H9 (cell line): ENCODE results near the gene NEB. TPM values are rescaled to one million over a fixed set of nuclear protein-coding genes. Genes with fewer than 3 reads are reported as not detected.

ENCODE experiments used
- DNase-seq: peaks from one replicate; pipeline ENCODE4 v3.0.0-alpha.2; 2017
- H2AFZ ChIP-seq: one replicate; pipeline ENCODE4 v1.6.1; 2013; ENCODE audit warnings: mild to moderate bottlenecking, low read length, control low read depth, moderate library complexity
- H2AK5ac ChIP-seq: 2 replicates; pipeline ENCODE4 v1.6.1; 2013; ENCODE audit warnings: low read length, control low read depth, mixed read lengths; ENCODE audit not compliant: insufficient read length
- H2BK120ac ChIP-seq: one replicate; pipeline ENCODE4 v1.6.1; 2013; ENCODE audit warnings: low read depth, mild to moderate bottlenecking, low read length, control low read depth, inconsistent platforms; ENCODE audit not compliant: poor library complexity, severe bottlenecking
- H2BK12ac ChIP-seq: 2 replicates; pipeline ENCODE4 v1.6.1; 2013; ENCODE audit warnings: low read length, control low read depth, mixed read lengths, low read depth; ENCODE audit not compliant: insufficient read length
- H2BK15ac ChIP-seq: 2 replicates; pipeline ENCODE4 v1.6.1; 2013; ENCODE audit warnings: low read depth, low read length, control low read depth
- H2BK20ac ChIP-seq: one replicate; pipeline ENCODE4 v1.6.1; 2013; ENCODE audit warnings: low read depth, mild to moderate bottlenecking, low read length, control low read depth, inconsistent platforms; ENCODE audit not compliant: poor library complexity, severe bottlenecking
- H2BK5ac ChIP-seq: 2 replicates; pipeline ENCODE4 v1.6.1; 2013; ENCODE audit warnings: low read length, control low read depth, mixed read lengths; ENCODE audit not compliant: insufficient read length
- H3K14ac ChIP-seq: 2 replicates; pipeline ENCODE4 v1.6.1; 2013; ENCODE audit warnings: low read length, control low read depth; ENCODE audit not compliant: insufficient read depth
- H3K18ac ChIP-seq: 2 replicates; pipeline ENCODE4 v1.6.1; 2013; ENCODE audit warnings: low read depth, mild to moderate bottlenecking, mixed read lengths, low read length, control low read depth; ENCODE audit not compliant: insufficient read length
- H3K23ac ChIP-seq: 2 replicates; pipeline ENCODE4 v1.6.1; 2013; ENCODE audit warnings: low read length, control low read depth, mixed read lengths, low read depth; ENCODE audit not compliant: insufficient read length
- H3K23me2 ChIP-seq: 2 replicates; pipeline ENCODE4 v1.6.1; 2013; ENCODE audit warnings: low read depth, mild to moderate bottlenecking, mixed read lengths, low read length, control low read depth; ENCODE audit not compliant: insufficient read length, poor library complexity, severe bottlenecking
- H3K27ac ChIP-seq: 2 replicates; pipeline ENCODE4 v1.5.1; 2013; ENCODE audit warnings: low read length, control low read depth, mixed read lengths, low read depth; ENCODE audit not compliant: insufficient read length
- H3K27me3 ChIP-seq: 2 replicates; pipeline ENCODE4 v1.6.1; 2013; ENCODE audit warnings: low read length, control low read depth, inconsistent platforms; ENCODE audit not compliant: insufficient read depth
- H3K4ac ChIP-seq: 2 replicates; pipeline ENCODE4 v1.6.1; 2013; ENCODE audit warnings: low read depth, mild to moderate bottlenecking, control low read depth, inconsistent platforms, low read length, moderate library complexity
- H3K4me1 ChIP-seq: 2 replicates; pipeline ENCODE4 v1.6.1; 2013; ENCODE audit warnings: low read length, control low read depth, inconsistent platforms; ENCODE audit not compliant: insufficient read depth
- H3K4me2 ChIP-seq: 2 replicates; pipeline ENCODE4 v1.6.1; 2013; ENCODE audit warnings: low read length, control low read depth, mixed read lengths; ENCODE audit not compliant: insufficient read length, insufficient read depth
- H3K56ac ChIP-seq: 2 replicates; pipeline ENCODE4 v1.6.1; 2013; ENCODE audit warnings: low read depth, mild to moderate bottlenecking, mixed read lengths, low read length, control low read depth; ENCODE audit not compliant: insufficient read length
- H3K79me1 ChIP-seq: 2 replicates; pipeline ENCODE4 v1.6.1; 2013; ENCODE audit warnings: low read depth, mild to moderate bottlenecking, moderate library complexity, low read length, control low read depth, inconsistent platforms; ENCODE audit not compliant: insufficient read depth, poor library complexity, severe bottlenecking
- H3K79me2 ChIP-seq: 2 replicates; pipeline ENCODE4 v1.6.1; 2013; ENCODE audit warnings: low read length, control low read depth, inconsistent platforms; ENCODE audit not compliant: insufficient read depth
- H3K9ac ChIP-seq: 2 replicates; pipeline ENCODE4 v1.6.1; 2013; ENCODE audit warnings: low read length, control low read depth, mixed read lengths; ENCODE audit not compliant: insufficient read length; ENCODE audit errors: extremely low read depth
- H3K9me3 ChIP-seq: one replicate; pipeline ENCODE4 v1.6.1; 2013; ENCODE audit warnings: low read depth, low read length, inconsistent platforms; ENCODE audit not compliant: control insufficient read depth
- H3T11ph ChIP-seq: one replicate; pipeline ENCODE4 v1.6.1; 2013; ENCODE audit warnings: mild to moderate bottlenecking, low read length, control low read depth, inconsistent platforms
- H4K20me1 ChIP-seq: one replicate; pipeline ENCODE4 v1.6.1; 2013; ENCODE audit not compliant: control insufficient read depth, insufficient read length, insufficient read depth
- H4K5ac ChIP-seq: 2 replicates; pipeline ENCODE4 v1.6.1; 2013; ENCODE audit warnings: low read depth, mild to moderate bottlenecking, mixed read lengths, low read length, control low read depth; ENCODE audit not compliant: insufficient read length
- H4K8ac ChIP-seq: replicated peaks from 2 replicates; pipeline ENCODE4 v1.6.1; 2013; ENCODE audit warnings: low read length, control low read depth, mixed read lengths, low read depth; ENCODE audit not compliant: insufficient read length
- H4K91ac ChIP-seq: 2 replicates; pipeline ENCODE4 v1.6.1; 2013; ENCODE audit warnings: low read depth, mild to moderate bottlenecking, moderate library complexity, mixed read lengths, low read length, control low read depth; ENCODE audit not compliant: insufficient read length
- H3K27ac Mint-ChIP-seq, 3 experiments: 2 replicates in 2 of 3; 3 replicates in 1 of 3; pipeline ENCODE4 v1.8.0; 2020 to 2021; ENCODE audit warnings: mixed read lengths in 3 of 3, mild to moderate bottlenecking in 1 of 3, moderate library complexity in 1 of 3
- H3K27me3 Mint-ChIP-seq: 2 replicates; pipeline ENCODE4 v1.8.0; 2021; ENCODE audit warnings: low read depth, mild to moderate bottlenecking, moderate library complexity, mixed read lengths
- H3K36me3 Mint-ChIP-seq, 3 experiments: 2 replicates in 2 of 3; 3 replicates in 1 of 3; pipeline ENCODE4 v1.8.0; 2020 to 2021; ENCODE audit warnings: low read depth in 3 of 3, mixed read lengths in 3 of 3; ENCODE audit not compliant: insufficient read depth in 1 of 3
- H3K4me1 Mint-ChIP-seq, 2 experiments: 2 replicates each; pipeline ENCODE4 v1.8.0; 2020; ENCODE audit warnings: mixed read lengths in 2 of 2
- H3K4me3 Mint-ChIP-seq, 2 experiments: 2 replicates in 1 of 2; 3 replicates in 1 of 2; pipeline ENCODE4 v1.8.0; 2020 to 2021; ENCODE audit warnings: mild to moderate bottlenecking in 2 of 2, mixed read lengths in 2 of 2, moderate library complexity in 1 of 2
- H3K9me3 Mint-ChIP-seq, 2 experiments: 2 replicates in 1 of 2; 3 replicates in 1 of 2; pipeline ENCODE4 v1.8.0; 2020; ENCODE audit warnings: mild to moderate bottlenecking in 2 of 2, mixed read lengths in 2 of 2, moderate library complexity in 1 of 2
- whole genome bisulfite sequencing: extraction: QIAGEN DNeasy Blood & Tissue Kit; methylation state at CpG from one replicate; pipeline ENCODE4 v1.1.7; 2013; ENCODE audit warnings: missing lambda C conversion rate, low lambda C conversion rate, mixed read lengths; ENCODE audit not compliant: insufficient read length; ENCODE audit errors: extremely low coverage; 5-methylcytosine and 5-hydroxymethylcytosine counted together
- total RNA-seq: library from RNA; stranded (reverse); gene quantifications from 2 replicates; pipeline ENCODE4 v1.2.1, GENCODE V29; 2021
- TF ChIP-seq, protein P1 (sequence below): fragments of 200-600 bp; sonication (generic); conservative IDR thresholded peaks from 3 replicates; pipeline ENCODE4 v1.8.0; 2021; ENCODE audit warnings: antibody characterized with exemption, mild to moderate bottlenecking

The NEB gene
- total RNA-seq, 1 experiment from 2014 or later: 0.98 TPM

DNA sequence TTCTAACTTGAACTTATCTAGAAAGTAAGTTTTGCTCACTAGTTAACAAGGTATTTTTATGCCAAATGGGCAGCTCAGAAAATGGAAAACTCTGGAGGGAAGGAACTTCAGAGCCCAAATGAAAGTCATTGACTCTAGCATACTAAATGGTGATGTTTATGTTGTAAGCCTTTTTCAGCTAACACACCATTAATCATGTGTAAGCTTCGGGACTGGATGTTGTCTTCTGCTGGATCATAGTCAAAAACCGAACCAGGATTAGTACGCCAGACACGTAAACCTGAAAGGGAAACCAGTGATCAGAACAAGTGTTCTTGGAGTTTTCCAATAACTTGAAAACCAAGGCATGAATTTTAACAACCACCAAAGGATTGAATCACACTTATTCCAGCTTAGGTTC lies 242.8 kb downstream of the NEB start:
- Histone ChIP-seq H2BK5ac (no peak overlapping the region), H4K5ac (no peak overlapping the region), H2BK15ac (no peak overlapping the region), H2BK120ac (no peak overlapping the region), H3K79me2 (no peaks in the 10 kb centered on the region), H4K8ac (no peak overlapping the region), H4K20me1 (no peaks in the 10 kb centered on the region), H3K23ac (no peak overlapping the region), H3K14ac (no peak overlapping the region), H3K9me3 (no peaks in the 10 kb centered on the region), H3T11ph (no peak overlapping the region), H3K23me2 (no peaks in the 10 kb centered on the region), H2AFZ (no peak overlapping the region), H3K4me1 (peaks cover 2% of the 10 kb centered on the region; the same call in 1 of the 2 replicates), H3K27me3 (no peaks in the 10 kb centered on the region), H2BK12ac (no peak overlapping the region), H3K18ac (no peak overlapping the region), H4K91ac (no peak overlapping the region), H3K9ac (no peak overlapping the region), H3K56ac (no peak overlapping the region), H3K79me1 (no peaks in the 10 kb centered on the region), H2AK5ac (no peak overlapping the region), H2BK20ac (no peak overlapping the region), H3K4me2 (no peak overlapping the region), H3K27ac (no peak overlapping the region), H3K4ac (no peak overlapping the region)
- H3K27ac Mint-ChIP-seq: no peak overlapping the region
- TF ChIP-seq, protein P1, sequence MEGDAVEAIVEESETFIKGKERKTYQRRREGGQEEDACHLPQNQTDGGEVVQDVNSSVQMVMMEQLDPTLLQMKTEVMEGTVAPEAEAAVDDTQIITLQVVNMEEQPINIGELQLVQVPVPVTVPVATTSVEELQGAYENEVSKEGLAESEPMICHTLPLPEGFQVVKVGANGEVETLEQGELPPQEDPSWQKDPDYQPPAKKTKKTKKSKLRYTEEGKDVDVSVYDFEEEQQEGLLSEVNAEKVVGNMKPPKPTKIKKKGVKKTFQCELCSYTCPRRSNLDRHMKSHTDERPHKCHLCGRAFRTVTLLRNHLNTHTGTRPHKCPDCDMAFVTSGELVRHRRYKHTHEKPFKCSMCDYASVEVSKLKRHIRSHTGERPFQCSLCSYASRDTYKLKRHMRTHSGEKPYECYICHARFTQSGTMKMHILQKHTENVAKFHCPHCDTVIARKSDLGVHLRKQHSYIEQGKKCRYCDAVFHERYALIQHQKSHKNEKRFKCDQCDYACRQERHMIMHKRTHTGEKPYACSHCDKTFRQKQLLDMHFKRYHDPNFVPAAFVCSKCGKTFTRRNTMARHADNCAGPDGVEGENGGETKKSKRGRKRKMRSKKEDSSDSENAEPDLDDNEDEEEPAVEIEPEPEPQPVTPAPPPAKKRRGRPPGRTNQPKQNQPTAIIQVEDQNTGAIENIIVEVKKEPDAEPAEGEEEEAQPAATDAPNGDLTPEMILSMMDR: no peak
- no peak for DNase-seq
- H3K4me1 Mint-ChIP-seq: peaks cover 27% of the 10 kb centered on the region in 2 experiments
- no CpG with 5 or more reads among the region's 4 CpGs for WGBS
- no peaks in the 10 kb centered on the region for H3K9me3 Mint-ChIP-seq
- no peaks in the 10 kb centered on the region for H3K27me3 Mint-ChIP-seq
- H3K4me3 Mint-ChIP-seq: no peak overlapping the region
- peaks cover 0 to 4% (median 0%) of the 10 kb centered on the region in 3 experiments; a peak in 2 of 7 replicates for H3K36me3 Mint-ChIP-seq
